C4-2B (cell line): ENCODE measurements around the gene CYB5B.

Experiments
- H3K27ac ChIP-seq: fragments of 450-650 bp; 2 replicates; pipeline ENCODE4 v1.5.1; 2017
- CTCF ChIP-seq: fragments of 450-650 bp; conservative IDR thresholded peaks from 2 replicates; pipeline ENCODE4 v1.5.1; 2017; ENCODE audit warnings: mild to moderate bottlenecking
- ZFX ChIP-seq: fragments of 450-650 bp; IDR thresholded peaks from 2 replicates; pipeline ENCODE4 v1.6.1; 2017

The CYB5B gene

GRCh38 chr16:69424053-69424934, at the start of gene CYB5B:
TSS of gene CYB5B (plus strand) at chr16:69424619. CDS start at chr16:69424684, 65 bp downstream.
- peak; percentile 50; the same call in 1 of the 2 replicates for TF ChIP-seq ZFX
- TF ChIP-seq CTCF = no peak
- H3K27ac ChIP-seq = peak within 1 kb of the TSS; percentile 88

GRCh38 chr16:69376393-69377059, 47.9 kb upstream of the CYB5B start:
- no peak overlapping the region for H3K27ac ChIP-seq
- no peak for TF ChIP-seq ZFX

- H3K27ac ChIP-seq = no peak overlapping the region
- TF ChIP-seq CTCF (no peak), ZFX (no peak)
These were observed 46.4 kb upstream of the CYB5B start for GRCh38 chr16:69378036-69378435.

GRCh38 chr16:69378760-69379159, 45.7 kb upstream of the CYB5B start:
- no peak for TF ChIP-seq ZFX
- H3K27ac ChIP-seq = no peak overlapping the region

GRCh38 chr16:69381231-69381630, 43.2 kb upstream of the CYB5B start:
- H3K27ac ChIP-seq = no peak overlapping the region

GRCh38 chr16:69382421-69382820, 42.0 kb upstream of the CYB5B start:
- no peak for TF ChIP-seq CTCF
- TF ChIP-seq ZFX = no peak
- no peak overlapping the region for H3K27ac ChIP-seq

More at GRCh38 chr16:69381231-69381630, 43.2 kb upstream of the CYB5B start:
- TF ChIP-seq CTCF = no peak
- TF ChIP-seq ZFX = no peak

GRCh38 chr16:69384974-69385373, 39.4 kb upstream of the CYB5B start:
- H3K27ac ChIP-seq = peak overlapping the region; percentile 74
- TF ChIP-seq ZFX = no peak
- TF ChIP-seq CTCF = no peak

- H3K27ac ChIP-seq = no peak overlapping the region; the same call in 1 of the 2 replicates
These were observed 37.8 kb upstream of the CYB5B start for GRCh38 chr16:69386596-69386995.

More at GRCh38 chr16:69386596-69386995, 37.8 kb upstream of the CYB5B start:
- TF ChIP-seq ZFX (no peak), CTCF (no peak)
